Cardiac septum (tissue), 1 donor: ENCODE results near the gene MCM7. TPM values are rescaled to one million over a fixed set of nuclear protein-coding genes. Genes with fewer than 3 reads are reported as not detected.
"Not testable (repeated sequence)": the region's sequence is repeated elsewhere in the genome, so short reads cannot be mapped to it uniquely, and the experiment has no call there.

ENCODE experiments used
- DNase-seq: peaks from one replicate; pipeline ENCODE4 v3.0.0-alpha.2; 2020; ENCODE audit warnings: low spot score
- intact Hi-C: fragments of 100-400 bp; cut with DNase I; formaldehyde crosslinking; loops from one replicate; pipeline ENCODE4 v1.14.0; 2022
- long read RNA-seq: library from polyadenylated mRNA; unstranded; transcript quantifications from one replicate; pipeline ENCODE4 v2.0.0, GENCODE V29; 2021
- total RNA-seq: library from RNA; stranded (reverse); fragmentation: NEBNext Ultra II Directional; extraction: Animal tissue kit (Norgen Biotek cat#: 25700); gene quantifications from one replicate; pipeline ENCODE4 v1.2.1, GENCODE V29; 2021
- donor health status: DM: no; HTN: no; CAD: no.

MCM7 gene
- total RNA-seq, result 20.5 TPM
- long read RNA-seq, transcript MCM7-201 (15 exons, 2,957 nt), result major isoform, 12 of 27 reads
- long read RNA-seq, partial matches to known transcripts, result 10 of 27 reads
- long read RNA-seq, other reads (novel, unspliced or antisense), result 5 of 27 reads

DNA sequence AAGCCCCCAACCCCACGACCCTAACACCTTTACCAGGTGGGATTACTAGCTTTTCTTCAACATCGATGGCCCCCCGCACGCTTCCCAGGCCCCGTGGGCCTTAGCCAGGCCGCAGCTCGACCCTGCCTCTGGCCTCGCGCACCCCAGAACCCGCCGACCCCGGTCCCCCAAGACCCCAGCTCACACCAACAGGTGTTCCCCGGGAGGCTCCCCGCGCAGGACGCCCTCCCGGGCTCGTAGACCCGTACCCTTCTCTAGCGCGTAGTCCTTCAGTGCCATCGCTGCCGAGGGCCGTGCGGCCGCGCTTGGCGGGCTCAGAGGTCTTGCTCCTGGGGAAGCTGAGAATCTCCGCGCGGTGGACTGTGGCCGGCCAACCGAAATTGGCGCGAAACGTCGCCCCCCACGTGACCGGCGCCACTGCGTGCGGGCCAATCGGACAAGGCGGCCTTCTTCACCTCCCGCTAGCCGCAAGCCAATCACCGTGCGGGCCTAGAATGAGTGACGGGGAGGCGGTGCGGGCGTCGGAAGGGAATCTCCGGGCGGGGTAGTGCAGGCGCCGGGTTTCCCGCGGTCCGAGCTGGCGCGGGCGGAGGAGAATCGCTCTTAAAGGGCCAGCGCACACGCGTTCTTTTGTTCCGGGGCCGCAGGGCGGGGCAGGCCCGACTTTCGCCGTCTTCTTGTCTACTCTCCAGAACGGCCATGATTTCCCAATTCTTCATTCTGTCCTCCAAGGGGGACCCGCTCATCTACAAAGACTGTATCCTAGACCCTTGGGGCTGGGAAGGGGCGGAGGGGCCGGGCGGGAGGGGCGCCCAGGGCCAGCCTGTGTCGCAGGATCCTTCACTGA, at the start of gene MCM7, which contains the start of gene AP4M1:
MCM7 (minus strand) TSS at position 382 of the 847 bp plus-strand sequence; CDS start at position 279, 103 bp downstream.
AP4M1 (plus strand) TSS at position 628 of the 847 bp plus-strand sequence; CDS start at position 700, 72 bp downstream.
- intact Hi-C loops, result loop anchor here (2.0 kb wide), 1 partner anchor 26 kb away; the partner anchor contains the start of gene MBLAC1
- DNase-seq, result peak; percentile 100

DNA sequence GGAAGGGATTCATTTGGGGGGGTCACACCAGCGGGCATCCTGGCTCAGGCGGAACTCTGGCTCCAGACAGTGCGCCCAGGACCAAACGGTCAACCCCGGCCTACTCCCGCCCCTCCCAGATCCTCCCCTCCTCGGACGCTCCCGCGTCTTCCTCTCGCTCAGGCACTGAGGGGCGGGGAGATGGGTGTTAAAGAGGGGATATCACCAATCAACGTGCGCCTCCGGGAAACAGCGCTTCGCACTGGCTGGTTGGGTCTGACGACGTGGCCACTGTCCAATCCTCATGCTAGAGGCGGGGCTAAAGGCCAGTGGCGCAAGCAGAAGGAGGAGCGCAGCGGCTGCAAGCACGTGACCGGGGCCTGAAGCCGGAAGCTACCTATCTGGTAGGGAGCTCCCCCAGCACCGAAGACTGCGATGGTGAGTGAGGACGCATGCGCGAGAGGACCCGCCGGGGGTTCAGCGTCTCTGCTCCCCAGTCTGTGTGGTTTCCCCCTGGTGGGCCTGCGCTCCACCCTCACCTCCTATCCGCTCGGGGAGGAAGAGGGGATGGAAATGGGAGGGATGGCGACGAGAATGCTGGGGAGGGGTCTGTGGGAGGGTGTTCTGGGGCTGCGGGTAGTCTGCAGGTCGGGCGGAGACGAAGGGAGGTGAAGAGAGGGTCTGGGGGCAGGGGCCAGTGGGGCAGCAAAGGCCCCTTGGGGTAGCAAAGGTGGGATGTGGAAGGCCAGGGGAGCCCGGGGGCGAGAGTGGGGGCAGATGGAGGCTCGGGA, 47.5 kb upstream of the MCM7 start, which contains the start of gene LAMTOR4:
LAMTOR4 (plus strand) TSS at position 360 of the 770 bp plus-strand sequence; CDS start at position 415, 55 bp downstream.
- intact Hi-C loops, result no loop called here
- DNase-seq, result peak; percentile 99

GRCh38 chr7:100148225-100148558, 47.0 kb upstream of the MCM7 start:
- intact Hi-C loops, result no loop called here

GRCh38 chr7:100147278-100147677, 46.1 kb upstream of the MCM7 start:
- intact Hi-C loops, result no loop called here
- no peak for DNase-seq

More at GRCh38 chr7:100148225-100148558, 47.0 kb upstream of the MCM7 start:
- DNase-seq, result no peak

GRCh38 chr7:100146350-100146749, 45.2 kb upstream of the MCM7 start:
- intact Hi-C loops, DNase-seq: not testable (repeated sequence)

GRCh38 chr7:100142461-100142860, 41.3 kb upstream of the MCM7 start:
- no peak for DNase-seq
- intact Hi-C loops, result no loop called here

DNA sequence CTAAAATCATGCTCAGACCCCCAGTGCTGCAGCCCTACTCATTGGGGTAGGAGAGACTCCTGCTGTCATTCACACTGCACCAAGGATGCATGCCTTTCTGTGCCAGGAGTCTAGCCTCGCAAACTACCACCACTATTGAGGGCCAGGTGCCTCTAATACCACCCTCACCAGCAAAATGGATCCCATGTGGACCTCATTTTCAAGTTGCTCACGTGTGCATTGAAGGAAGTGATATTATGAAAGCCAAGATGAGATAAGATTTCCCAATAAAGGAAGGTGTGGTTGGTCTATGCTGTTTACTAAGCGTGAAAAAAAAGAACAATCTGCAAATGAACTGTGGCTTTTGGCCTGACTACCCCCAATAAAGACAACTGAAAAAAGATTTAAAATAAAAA, 40.4 kb upstream of the MCM7 start:
- intact Hi-C loops, result no loop called here
- no peak for DNase-seq

DNA sequence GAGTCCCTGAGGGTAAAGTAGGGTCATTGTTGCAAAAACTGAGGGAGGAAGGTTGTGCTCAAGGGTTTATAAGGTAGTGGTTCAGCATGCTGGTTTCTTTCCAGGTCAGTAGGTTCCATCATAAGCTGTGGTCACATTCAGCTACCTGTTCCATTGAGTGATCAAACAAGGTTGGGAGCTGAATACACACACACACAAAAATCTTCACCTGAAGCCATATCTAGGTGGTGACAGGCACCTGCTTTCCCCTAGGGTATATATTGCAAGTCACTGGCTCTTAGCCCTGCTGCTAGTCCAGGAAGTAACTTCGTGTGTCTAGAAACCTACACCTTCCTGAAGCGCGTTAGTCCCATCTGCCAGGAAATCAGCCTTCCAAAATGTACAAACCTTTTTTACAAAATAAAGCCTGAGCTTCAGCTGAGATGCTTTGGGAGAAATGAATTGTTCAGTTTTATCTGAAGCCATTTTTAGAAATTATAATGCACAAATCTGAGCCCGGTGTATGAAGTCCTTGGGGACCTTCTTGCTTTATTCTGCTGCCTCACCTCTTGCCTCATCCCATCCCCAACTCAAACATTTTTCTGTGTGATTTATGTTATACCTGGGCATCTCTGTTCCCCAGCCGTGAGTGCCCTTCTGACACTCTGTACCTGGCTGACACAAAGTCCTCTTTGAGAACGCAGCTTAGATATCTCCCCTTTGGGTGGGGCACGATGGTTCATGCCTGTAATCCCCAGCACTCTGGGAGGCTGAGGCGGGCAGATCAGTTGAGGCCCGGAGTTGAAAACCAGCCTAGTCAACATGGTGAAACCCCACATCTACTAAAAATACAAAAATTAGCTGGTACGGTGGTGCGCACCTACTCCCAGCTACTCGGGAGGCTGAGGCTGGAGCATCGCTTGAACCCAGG, 36.9 kb upstream of the MCM7 start:
- intact Hi-C loops, result loop anchor here (10.0 kb wide), 1 partner anchor 207 kb away; no protein-coding TSS in a partner anchor
- no peak for DNase-seq

GRCh38 chr7:100132697-100133151, 31.5 kb upstream of the MCM7 start:
- intact Hi-C loops, result loop anchor here (2.0 to 10.0 kb wide), 2 partner anchors 84 to 212 kb away; no protein-coding TSS in a partner anchor

DNA sequence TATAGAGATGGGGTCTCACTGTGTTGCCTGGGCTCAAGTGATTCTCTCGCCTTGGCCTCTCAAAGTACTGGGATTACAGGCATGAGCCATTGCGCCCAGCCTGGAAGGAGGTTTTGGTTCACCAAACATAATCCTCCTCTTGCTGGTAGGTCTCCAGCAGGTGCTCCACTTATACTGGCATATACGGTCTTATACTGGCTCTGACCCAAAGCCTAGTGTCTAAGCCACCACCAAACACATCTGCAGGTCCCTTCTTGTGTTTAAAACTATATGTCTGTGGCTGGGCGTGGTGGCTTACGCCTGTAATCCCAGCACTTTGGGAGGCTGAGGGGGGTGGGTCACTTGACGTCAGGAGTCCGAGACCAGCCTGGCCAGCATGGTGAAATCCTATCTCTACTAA, 30.9 kb upstream of the MCM7 start:
- intact Hi-C loops, result loop anchor here (2.0 to 10.0 kb wide), 2 partner anchors 85 to 213 kb away; no protein-coding TSS in a partner anchor
- no peak for DNase-seq

More at GRCh38 chr7:100132697-100133151, 31.5 kb upstream of the MCM7 start:
- peak; percentile 79 for DNase-seq

GRCh38 chr7:100130608-100131453, 29.6 kb upstream of the MCM7 start:
- intact Hi-C loops, result loop anchor here (10.0 kb wide), 1 partner anchor 214 kb away; no protein-coding TSS in a partner anchor
- DNase-seq, result peak; percentile 90

DNA sequence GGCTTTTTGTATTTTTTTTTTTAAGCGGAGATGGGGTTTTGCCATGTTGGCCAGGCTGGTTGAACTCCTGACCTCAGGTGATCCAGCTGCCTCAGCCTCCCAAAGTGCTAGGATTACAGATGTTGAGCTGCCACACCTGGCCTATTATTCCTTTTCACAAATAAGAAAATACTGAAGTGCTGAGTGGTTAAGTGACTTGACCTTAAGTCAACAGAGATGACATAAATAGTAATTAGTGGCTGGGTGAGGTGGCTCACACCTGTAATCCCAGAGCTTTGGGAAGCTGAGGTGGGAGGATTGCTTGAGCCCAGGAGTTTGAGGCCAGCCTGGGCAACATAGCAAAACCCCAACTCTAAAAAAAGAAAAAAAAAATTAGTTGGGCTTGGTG, 29.0 kb upstream of the MCM7 start:
- intact Hi-C loops, result loop anchor here (10.0 kb wide), 1 partner anchor 215 kb away; no protein-coding TSS in a partner anchor
- DNase-seq, result not testable (repeated sequence)

DNA sequence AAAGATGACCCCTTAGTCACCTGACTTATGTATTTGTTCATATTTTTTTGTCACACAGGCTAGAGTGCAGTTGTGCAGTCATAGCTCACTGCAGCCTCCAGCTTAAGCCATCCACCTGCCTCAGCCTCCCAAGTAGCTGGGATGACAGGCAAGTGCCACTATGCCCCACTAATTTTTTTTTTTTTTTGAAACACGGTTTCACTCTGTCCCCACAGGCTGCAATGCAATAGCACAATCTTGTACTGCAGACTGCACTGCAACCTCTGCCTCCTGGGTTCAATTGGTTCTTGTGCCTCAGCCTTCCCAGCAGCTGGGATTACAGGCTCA, 27.4 kb upstream of the MCM7 start:
- intact Hi-C loops, result loop anchor here (5.0 kb wide), 2 partner anchors 41 to 136 kb away; partner anchors contain the start of gene COPS6
- no peak for DNase-seq

DNA sequence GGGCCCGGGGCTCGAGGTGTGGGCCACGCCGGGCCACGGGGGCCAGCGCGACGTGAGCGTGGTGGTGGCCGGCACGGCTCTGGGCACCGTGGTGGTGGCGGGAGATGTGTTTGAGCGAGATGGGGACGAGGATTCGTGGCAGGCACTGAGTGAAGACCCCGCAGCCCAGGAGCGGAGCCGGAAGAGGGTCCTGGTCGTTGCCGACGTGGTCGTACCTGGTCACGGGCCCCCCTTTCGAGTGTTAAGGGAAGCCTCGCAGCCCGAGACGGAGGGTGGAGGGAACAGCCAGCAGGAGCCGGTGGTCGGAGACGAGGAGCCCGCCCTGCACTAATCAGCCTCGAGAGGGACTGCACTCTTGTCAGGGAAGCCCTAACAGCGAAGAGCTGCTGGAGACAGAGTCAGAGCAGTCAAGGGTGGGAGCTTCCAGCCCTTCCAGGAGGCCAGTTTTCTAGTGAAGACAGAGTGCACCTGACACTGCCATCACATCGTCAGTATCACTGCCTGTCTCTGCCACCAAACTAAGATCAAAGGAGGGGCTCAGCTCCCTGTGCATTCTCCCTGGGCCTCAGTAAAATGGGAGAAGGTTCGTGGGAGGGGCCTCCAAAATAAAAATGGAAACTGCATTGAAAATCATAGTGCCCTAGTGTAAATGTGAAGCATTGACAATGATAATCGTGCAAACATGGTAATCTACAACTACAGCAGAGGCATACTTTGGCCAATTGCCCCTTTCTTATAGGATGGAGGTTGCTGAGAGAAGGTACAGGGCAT, 26.9 kb upstream of the MCM7 start:
- DNase-seq, result no peak

DNA sequence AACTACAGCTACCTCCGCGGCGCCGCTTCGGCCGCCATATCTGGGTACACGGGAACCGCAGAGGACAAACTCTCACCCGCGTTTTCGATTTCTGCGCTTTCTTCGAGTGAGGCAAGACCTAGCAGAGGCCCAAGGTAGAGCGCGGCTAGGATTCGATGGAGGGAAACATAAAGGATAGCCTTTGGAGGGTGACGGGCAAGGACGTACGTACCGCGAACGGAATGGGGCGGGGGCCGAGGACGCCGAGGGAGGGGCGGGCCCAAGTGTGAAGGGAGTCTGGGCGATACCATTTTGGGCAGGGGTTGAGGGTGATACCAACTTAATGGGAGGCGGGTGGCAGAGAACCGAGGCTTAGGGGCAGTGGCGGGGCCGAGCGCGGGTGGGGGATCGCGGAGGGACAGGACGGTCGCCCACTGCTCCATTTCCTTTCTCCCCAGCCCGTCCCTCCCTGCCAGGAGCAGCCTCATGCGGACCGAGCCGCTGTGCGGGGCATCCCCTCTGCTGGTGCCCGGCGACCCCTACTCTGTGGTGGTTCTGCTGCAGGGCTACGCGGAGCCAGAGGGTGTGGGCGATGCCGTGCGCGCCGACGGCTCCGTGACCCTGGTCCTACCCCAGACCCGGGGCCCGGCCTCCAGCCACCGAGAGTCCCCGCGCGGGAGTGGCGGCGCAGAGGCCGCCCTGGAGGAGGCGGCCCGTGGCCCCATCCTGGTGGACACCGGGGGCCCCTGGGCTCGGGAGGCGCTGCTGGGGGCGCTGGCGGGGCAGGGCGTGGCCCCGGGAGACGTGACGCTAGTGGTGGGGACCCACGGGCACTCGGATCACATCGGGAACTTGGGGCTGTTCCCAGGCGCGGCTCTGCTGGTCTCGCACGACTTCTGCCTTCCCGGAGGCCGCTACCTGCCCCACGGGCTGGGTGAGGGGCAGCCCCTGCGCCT, 26.0 kb upstream of the MCM7 start, which contains the start of gene MBLAC1:
MBLAC1 (plus strand) TSS at position 37 of the 935 bp plus-strand sequence; CDS start at position 466, 429 bp downstream.
- peak; percentile 95 for DNase-seq
- intact Hi-C loops, result loop anchor here (1.0 to 5.0 kb wide), 4 partner anchors 8 to 135 kb away; partner anchors contain the start of genes AP4M1, CNPY4, COPS6 and MCM7

More for the DNA sequence above, 26.9 kb upstream of the MCM7 start:
- intact Hi-C loops, result loop anchor here (1.0 to 5.0 kb wide), 4 partner anchors 9 to 136 kb away; partner anchors contain the start of genes AP4M1, CNPY4, COPS6 and MCM7
